Transverse colon (tissue), 4 donors: ENCODE measurements around the gene SGCA. TPM values are rescaled to one million over a fixed set of nuclear protein-coding genes. Genes with fewer than 3 reads are reported as not detected.

ENCODE experiments used
- DNase-seq: peaks from one replicate; pipeline ENCODE4 v3.0.0-alpha.2; 2019
- H3K27ac ChIP-seq, 4 donors: fragments of 200-600 bp; sonication (generic); 2 replicates each; pipeline ENCODE4 v1.5.1; 2016 to 2018; ENCODE audit warnings: inconsistent platforms in 4 of 4
- H3K27me3 ChIP-seq: fragments of 200-600 bp; sonication (generic); 2 replicates; pipeline ENCODE4 v1.5.1; 2017; ENCODE audit warnings: inconsistent platforms
- H3K36me3 ChIP-seq, 4 donors: fragments of 200-600 bp; sonication (generic); 2 replicates each; pipeline ENCODE4 v1.5.1; 2017 to 2019; ENCODE audit warnings: inconsistent platforms in 4 of 4
- H3K4me1 ChIP-seq, 4 donors: fragments of 200-600 bp; sonication (generic); 2 replicates each; pipeline ENCODE4 v1.5.1; 2017 to 2020; ENCODE audit warnings: inconsistent platforms in 4 of 4
- H3K4me3 ChIP-seq, 4 donors: fragments of 200-600 bp; sonication (generic); 1 replicate in 1 of 4; 2 replicates in 3 of 4; pipeline versions ENCODE4 v1.5.1 to v1.6.1; 2017 to 2019; ENCODE audit warnings: inconsistent platforms in 4 of 4
- H3K9me3 ChIP-seq, 2 donors: fragments of 200-600 bp; sonication (generic); 2 replicates each; pipeline ENCODE4 v1.5.1; 2017 to 2019; ENCODE audit warnings: inconsistent platforms in 2 of 2
- EP300 ChIP-seq: sonication (generic); formaldehyde crosslinking; IDR thresholded peaks from one replicate; pipeline ENCODE4 v1.6.1; 2017; ENCODE audit warnings: antibody characterized with exemption, low read depth
- POLR2A ChIP-seq: fragments of 450-650 bp; IDR thresholded peaks from one replicate; pipeline ENCODE4 v1.6.1; 2016; ENCODE audit warnings: antibody characterized with exemption, mild to moderate bottlenecking, moderate library complexity
- POLR2AphosphoS5 ChIP-seq, 3 donors: sonication (generic); formaldehyde crosslinking; IDR thresholded peaks; one replicate each; pipeline ENCODE4 v1.6.1; 2016; ENCODE audit warnings: antibody characterized with exemption in 3 of 3
- WGBS, 2 donors: methylation state at CpG; one replicate each; pipeline ENCODE4 v1.1.5; 2018; ENCODE audit warnings: low coverage in 1 of 2; 5-methylcytosine and 5-hydroxymethylcytosine counted together
- in situ Hi-C, 4 donors: fragments of 200-750 bp; cut with MboI; loops; one replicate each; pipeline versions ENCODE4 v1.15.0 to v1.15.1; 2017; ENCODE audit warnings: low sequenced_read_pairs in 3 of 4, low pct_ligation_motif_present in 1 of 4, low pct_unique_long_range_greater_than_20kb in 1 of 4
- intact Hi-C: fragments of 100-400 bp; cut with DNase I; formaldehyde crosslinking; loops from one replicate; pipeline ENCODE4 v1.15.1; 2023; ENCODE audit warnings: low total_unique reads
- total RNA-seq, 4 donors: library from RNA; depleted of rRNA; stranded (reverse); fragments of >200 nt; gene quantifications; one replicate each; pipeline ENCODE4 v1.1.0, GENCODE V29; 2016
- TF ChIP-seq, protein P1 (sequence below), 5 experiments: fragments of 200-600 bp in 3 of 5; fragments of 450-650 bp in 2 of 5; sonication (generic) in 3 of 5; IDR thresholded peaks; 1 replicate in 2 of 5; 2 replicates in 3 of 5; pipeline ENCODE4 v1.5.1; 2016 to 2017; ENCODE audit warnings: antibody characterized with exemption in 5 of 5, inconsistent platforms in 3 of 5, mild to moderate bottlenecking in 2 of 5, moderate library complexity in 1 of 5

The SGCA gene
- total RNA-seq, 4 donors from 2014 or later, result 3.7 to 65.3 (median 7.6) TPM

DNA sequence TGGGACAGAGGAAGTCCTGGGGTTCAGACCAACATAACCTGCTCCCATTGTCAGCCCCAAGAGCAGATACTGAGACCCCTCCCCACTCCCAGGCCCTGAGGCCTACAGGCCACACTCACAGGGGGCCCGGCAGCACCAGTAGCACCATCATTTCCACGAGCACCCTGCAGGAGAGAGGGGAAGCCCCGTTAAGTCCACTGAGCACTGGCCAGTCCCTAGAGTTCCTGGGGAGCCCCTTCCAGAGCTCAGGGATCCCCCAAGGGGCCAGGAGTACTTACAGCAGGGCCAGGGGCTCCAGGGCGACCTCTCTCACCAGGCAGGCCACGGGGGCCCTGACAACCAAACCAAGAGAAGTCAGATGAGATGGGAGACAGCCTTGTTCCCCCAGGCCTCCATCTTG lies 30.2 kb downstream of the SGCA start:
- 60% methylated on average over 4 of the region's 5 CpGs; no CpG with 5 or more reads in 1 of the 2 donors for WGBS, 2 donors
- peaks cover 13% of the 10 kb centered on the region for H3K27me3 ChIP-seq
- H3K36me3 ChIP-seq, result peaks cover 0 to 39% (median 3%) of the 10 kb centered on the region in 4 donors
- DNase-seq, result no peak
- peaks cover 3 to 48% (median 27%) of the 10 kb centered on the region in 4 donors for H3K4me1 ChIP-seq
- H3K27ac ChIP-seq, result peak overlapping the region; percentile 69 to 95 (median 89)
- H3K4me3 ChIP-seq, result no peak overlapping the region
- TF ChIP-seq, protein P1, sequence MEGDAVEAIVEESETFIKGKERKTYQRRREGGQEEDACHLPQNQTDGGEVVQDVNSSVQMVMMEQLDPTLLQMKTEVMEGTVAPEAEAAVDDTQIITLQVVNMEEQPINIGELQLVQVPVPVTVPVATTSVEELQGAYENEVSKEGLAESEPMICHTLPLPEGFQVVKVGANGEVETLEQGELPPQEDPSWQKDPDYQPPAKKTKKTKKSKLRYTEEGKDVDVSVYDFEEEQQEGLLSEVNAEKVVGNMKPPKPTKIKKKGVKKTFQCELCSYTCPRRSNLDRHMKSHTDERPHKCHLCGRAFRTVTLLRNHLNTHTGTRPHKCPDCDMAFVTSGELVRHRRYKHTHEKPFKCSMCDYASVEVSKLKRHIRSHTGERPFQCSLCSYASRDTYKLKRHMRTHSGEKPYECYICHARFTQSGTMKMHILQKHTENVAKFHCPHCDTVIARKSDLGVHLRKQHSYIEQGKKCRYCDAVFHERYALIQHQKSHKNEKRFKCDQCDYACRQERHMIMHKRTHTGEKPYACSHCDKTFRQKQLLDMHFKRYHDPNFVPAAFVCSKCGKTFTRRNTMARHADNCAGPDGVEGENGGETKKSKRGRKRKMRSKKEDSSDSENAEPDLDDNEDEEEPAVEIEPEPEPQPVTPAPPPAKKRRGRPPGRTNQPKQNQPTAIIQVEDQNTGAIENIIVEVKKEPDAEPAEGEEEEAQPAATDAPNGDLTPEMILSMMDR (IDR thresholded peaks at IDR 0.05), result no peak
- TF ChIP-seq EP300, result no peak
- TF ChIP-seq POLR2AphosphoS5 (IDR thresholded peaks at IDR 0.05), result no peak
- no peak for TF ChIP-seq POLR2A
- in situ Hi-C loops (no loop called here), intact Hi-C loops (no loop called here)
- no peaks in the 10 kb centered on the region for H3K9me3 ChIP-seq

DNA sequence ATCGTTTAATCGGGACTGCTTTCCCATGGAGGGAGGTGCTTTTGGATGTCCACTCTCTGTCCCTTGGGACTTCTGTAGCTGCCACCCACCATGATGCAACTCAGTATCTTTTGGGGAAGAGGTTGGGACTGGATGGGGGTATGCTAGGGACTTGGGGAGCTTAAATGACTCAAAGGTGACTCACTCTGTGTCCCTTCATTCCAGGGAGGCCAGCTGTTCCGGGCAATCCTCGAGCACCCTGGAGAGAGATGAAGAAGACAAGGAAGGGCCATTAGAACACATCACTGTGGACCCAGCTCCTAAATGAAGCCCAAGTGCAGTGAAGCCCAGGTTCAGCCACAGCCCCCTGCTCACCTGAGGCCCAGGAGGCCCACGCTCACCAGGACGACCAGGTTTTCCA lies 31.0 kb downstream of the SGCA start:
- H3K4me1 ChIP-seq, result peaks cover 3 to 49% (median 29%) of the 10 kb centered on the region in 4 donors
- 58% methylated on average over 6 of the region's 6 CpGs; no CpG with 5 or more reads in 1 of the 2 donors for WGBS, 2 donors
- H3K4me3 ChIP-seq, result no peak overlapping the region
- peak overlapping the region; percentile 69 to 95 (median 89) for H3K27ac ChIP-seq
- no peaks in the 10 kb centered on the region for H3K9me3 ChIP-seq
- in situ Hi-C loops (no loop called here), intact Hi-C loops (no loop called here)
- DNase-seq, result no peak
- peaks cover 0 to 39% (median 3%) of the 10 kb centered on the region in 4 donors for H3K36me3 ChIP-seq
- TF ChIP-seq POLR2A (no peak), EP300 (no peak), POLR2AphosphoS5 (IDR thresholded peaks at IDR 0.05) (no peak)
- TF ChIP-seq, protein P1 (IDR thresholded peaks at IDR 0.05), result no peak
- peaks cover 21% of the 10 kb centered on the region for H3K27me3 ChIP-seq

DNA sequence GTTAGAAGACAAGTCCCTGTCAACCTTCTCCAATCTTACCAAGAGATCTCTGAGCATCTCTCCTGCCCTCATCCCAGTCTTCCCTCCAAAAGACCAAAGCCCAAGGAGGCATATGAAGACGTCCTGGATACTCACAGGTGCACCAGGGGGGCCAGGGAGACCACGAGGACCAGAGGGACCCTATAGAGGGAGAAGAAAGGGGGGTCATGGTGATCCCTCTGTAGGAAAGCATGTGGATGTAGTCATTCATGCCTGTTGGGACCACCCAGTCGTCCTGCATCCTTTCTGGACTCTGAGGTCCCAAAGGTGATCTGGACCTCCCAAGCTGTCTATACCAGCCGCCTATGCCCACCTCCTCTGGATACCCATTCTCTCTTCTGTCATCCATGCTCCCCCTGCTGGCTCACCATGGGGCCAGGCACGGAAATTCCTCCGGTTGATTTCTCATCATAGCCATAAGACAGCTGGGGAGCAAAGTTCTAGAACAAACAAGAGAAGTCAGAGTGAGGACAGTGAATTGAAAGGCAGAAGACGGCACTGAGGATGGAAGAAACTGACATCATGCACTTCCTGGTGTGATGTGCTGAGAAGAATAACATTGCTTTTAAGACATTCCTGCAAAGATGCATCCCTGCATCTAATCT lies 32.3 kb downstream of the SGCA start:
- Histone ChIP-seq H3K4me3 (no peak overlapping the region), H3K4me1 (peaks cover 3 to 50% (median 29%) of the 10 kb centered on the region in 4 donors), H3K27ac (peak overlapping the region; percentile 69 to 95 (median 89)), H3K27me3 (peaks cover 35% of the 10 kb centered on the region), H3K36me3 (peaks cover 0 to 35% (median 0%) of the 10 kb centered on the region in 4 donors), H3K9me3 (no peaks in the 10 kb centered on the region)
- peak; percentile 79 for DNase-seq
- in situ Hi-C loops, result no loop called here
- intact Hi-C loops, result no loop called here
- WGBS, 2 donors, result 11% methylated on average over 7 of the region's 7 CpGs; no CpG with 5 or more reads in 1 of the 2 donors
- TF ChIP-seq EP300, result no peak
- TF ChIP-seq, protein P1 (IDR thresholded peaks at IDR 0.05), result peak; percentile 55 to 75 (median 70)

DNA sequence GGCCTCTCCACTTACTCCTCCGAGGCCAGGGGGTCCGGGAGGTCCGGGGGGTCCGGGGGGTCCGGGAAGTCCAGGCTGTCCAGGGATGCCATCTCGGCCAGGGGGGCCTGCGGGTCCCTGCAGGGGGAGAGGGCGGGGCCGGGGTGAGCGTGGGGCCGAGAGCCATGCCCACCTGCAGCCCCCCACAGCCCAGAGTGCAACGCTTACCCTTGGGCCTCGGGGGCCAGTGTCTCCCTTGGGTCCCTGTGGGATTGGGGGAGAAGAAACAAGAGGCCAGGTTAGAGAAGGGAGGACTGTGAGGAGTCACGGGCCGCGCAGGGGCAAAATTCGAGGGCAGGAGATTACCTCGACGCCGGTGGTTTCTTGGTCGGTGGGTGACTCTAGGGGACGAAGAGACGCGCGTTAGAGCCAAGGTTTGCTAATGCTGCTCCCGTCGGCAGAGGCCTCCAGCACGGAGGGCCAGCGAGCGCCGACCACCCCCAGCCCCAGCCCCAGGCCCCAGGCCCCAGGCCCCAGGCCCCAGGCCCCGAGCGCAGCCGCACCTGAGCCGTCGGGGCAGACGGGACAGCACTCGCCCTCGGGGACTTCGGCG lies 33.5 kb downstream of the SGCA start:
- WGBS, 2 donors, result 32 to 40% methylated on average over 1 to 31 of the region's 41 CpGs
- in situ Hi-C loops, result no loop called here
- peaks cover 46% of the 10 kb centered on the region for H3K27me3 ChIP-seq
- peak overlapping the region; percentile 41 to 56 (median 42) for H3K4me3 ChIP-seq
- intact Hi-C loops, result no loop called here
- no peak for TF ChIP-seq EP300
- TF ChIP-seq, protein P1 (IDR thresholded peaks at IDR 0.05), result no peak
- no peak for TF ChIP-seq POLR2AphosphoS5 (IDR thresholded peaks at IDR 0.05)
- no peak for TF ChIP-seq POLR2A
- H3K4me1 ChIP-seq, result peaks cover 0 to 62% (median 33%) of the 10 kb centered on the region in 4 donors
- peak overlapping the region; percentile 69 to 95 (median 89) for H3K27ac ChIP-seq
- H3K9me3 ChIP-seq, result no peaks in the 10 kb centered on the region
- no peak for DNase-seq
- peaks cover 0 to 26% (median 0%) of the 10 kb centered on the region in 4 donors for H3K36me3 ChIP-seq
